ENCODE data around the gene ZNF253. TPM values are rescaled to one million over a fixed set of nuclear protein-coding genes. Genes with fewer than 3 reads are reported as not detected.

ZNF253 gene
- total RNA-seq, 2 experiments from 2014 or later, result 29.9 to 39.1 TPM

DNA sequence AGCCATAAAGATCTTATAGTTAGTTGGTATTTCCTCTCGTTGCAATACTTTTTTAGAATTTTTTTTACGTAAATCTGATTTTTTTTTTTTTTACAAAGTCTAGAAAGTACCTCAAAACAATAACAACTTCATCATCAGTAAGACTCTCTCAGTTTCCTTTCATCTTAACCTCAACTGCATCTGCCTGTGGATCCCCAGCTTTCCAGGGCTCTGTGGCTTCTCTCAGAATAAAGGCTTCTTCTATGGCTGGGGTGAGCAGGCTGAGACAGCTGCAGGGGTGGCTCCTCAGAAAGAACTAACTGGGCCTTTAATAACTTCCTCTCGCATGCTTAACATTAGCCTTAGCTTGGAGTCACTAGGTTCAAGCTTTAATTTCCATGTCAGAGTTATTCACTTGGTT, 48.3 kb upstream of the ZNF253 start:
- Histone ChIP-seq H4K20me1 (ENCODE audit: insufficient read depth, low read length) (no peaks in the 10 kb centered on the region), H3K36me3 (ENCODE audit: insufficient read depth, low read length) (peaks cover 77% of the 10 kb centered on the region), H3K9me2 (ENCODE audit: insufficient read depth, low read length) (no peaks in the 10 kb centered on the region), H2AFZ (ENCODE audit: low read length) (no peak overlapping the region), H3K4me2 (ENCODE audit: low read length) (no peak overlapping the region), H3K4me1 (ENCODE audit: insufficient read depth, low read length, poor library complexity, severe bottlenecking) (peaks cover 4% of the 10 kb centered on the region), H3K27ac (ENCODE audit: low read depth, low read length, poor library complexity, severe bottlenecking) (no peak overlapping the region), H3K9me3 (ENCODE audit: low read length) (peaks cover 39% of the 10 kb centered on the region), H3K4me3 (ENCODE audit: low read depth, low read length, poor library complexity, severe bottlenecking) (no peak overlapping the region), H3K79me2 (ENCODE audit: insufficient read depth, low read depth, low read length) (peaks cover 76% of the 10 kb centered on the region)
- CTCF ChIA-PET (ENCODE audit: unreplicated experiment), result no interaction called here
- POLR2A ChIA-PET, result no interaction called here
- no TSS peak for BruUV-seq (replicated peaks)
- no peak for TF ChIP-seq EZH2phosphoT487 (IDR thresholded peaks at IDR 0.05; ENCODE audit: borderline replicate concordance, low read depth, low read length)
- no peak for TF ChIP-seq CTCF (conservative IDR thresholded peaks at IDR 0.05; ENCODE audit: low read length)
- intact Hi-C loops (cut with micrococcal nuclease; ENCODE audit: unreplicated experiment), result no loop called here
- no peak for DNase-seq (ENCODE audit: low spot score)

DNA sequence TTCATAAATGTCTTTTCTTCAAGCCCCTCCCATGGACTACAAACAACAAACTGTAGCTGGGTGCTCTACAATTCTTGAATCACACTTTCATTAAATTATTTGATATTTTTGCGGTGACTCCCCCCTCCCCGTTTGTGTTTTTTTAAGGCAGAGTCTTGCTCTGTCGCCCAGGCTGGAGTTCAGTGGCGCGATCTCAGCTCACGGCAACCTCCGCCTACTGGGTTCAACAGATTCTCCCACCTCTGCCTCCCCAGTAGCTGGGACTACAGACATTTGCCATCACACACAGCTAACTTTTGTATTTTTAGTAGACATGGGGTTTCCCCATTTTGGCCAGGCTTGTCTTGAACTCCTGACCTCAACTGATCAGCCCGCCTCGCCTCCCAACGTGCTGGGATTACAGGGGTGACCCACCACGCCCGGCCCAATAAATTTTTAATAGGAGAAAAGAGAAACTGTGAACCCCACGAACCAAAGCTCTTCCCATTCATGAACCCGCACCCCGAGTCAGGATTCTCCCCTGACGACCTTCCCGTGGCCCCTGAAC, 44.8 kb upstream of the ZNF253 start:
- peak; percentile 4 for DNase-seq (ENCODE audit: low spot score)
- ChIA-PET CTCF (ENCODE audit: unreplicated experiment) (no interaction called here), POLR2A (interaction anchor here (0.7 to 2.3 kb wide), 9 partner anchors 9 to 84 kb away, joined by 3 to 24 read pairs (median 4); partner anchors contain the start of gene ZNF253)
- Histone ChIP-seq H3K4me1 (ENCODE audit: insufficient read depth, low read length, poor library complexity, severe bottlenecking) (peaks cover 4% of the 10 kb centered on the region), H3K36me3 (ENCODE audit: insufficient read depth, low read length) (peaks cover 43% of the 10 kb centered on the region), H4K20me1 (ENCODE audit: insufficient read depth, low read length) (no peaks in the 10 kb centered on the region), H3K4me3 (ENCODE audit: low read depth, low read length, poor library complexity, severe bottlenecking) (peak overlapping the region; percentile 87), H3K79me2 (ENCODE audit: insufficient read depth, low read depth, low read length) (peaks cover 49% of the 10 kb centered on the region), H2AFZ (ENCODE audit: low read length) (peak overlapping the region; percentile 73; the same call in 1 of the 2 replicates), H3K9me3 (ENCODE audit: low read length) (peaks cover 42% of the 10 kb centered on the region), H3K27ac (ENCODE audit: low read depth, low read length, poor library complexity, severe bottlenecking) (peak overlapping the region; percentile 76), H3K9me2 (ENCODE audit: insufficient read depth, low read length) (no peaks in the 10 kb centered on the region), H3K4me2 (ENCODE audit: low read length) (peak overlapping the region; percentile 78)
- intact Hi-C loops (cut with micrococcal nuclease; ENCODE audit: unreplicated experiment), result loop anchor here (1.0 to 10.0 kb wide), 4 partner anchors 45 to 744 kb away; partner anchors contain the start of genes ZNF101, ZNF737 and ZNF93
- no peak for TF ChIP-seq CTCF (conservative IDR thresholded peaks at IDR 0.05; ENCODE audit: low read length)
- TF ChIP-seq EZH2phosphoT487 (IDR thresholded peaks at IDR 0.05; ENCODE audit: borderline replicate concordance, low read depth, low read length), result no peak
- BruUV-seq (replicated peaks), result no TSS peak

GRCh38 chr19:19821366-19821951, 44.2 kb upstream of the ZNF253 start, which contains the start of gene ZNF506:
Gene ZNF506 (minus strand): TSS chr19:19821750. CDS start chr19:19821603, 147 bp downstream.
- peak within 1 kb of the TSS; percentile 96 for H2AFZ ChIP-seq (ENCODE audit: low read length)
- CTCF ChIA-PET (ENCODE audit: unreplicated experiment), result no interaction called here

More at GRCh38 chr19:19821366-19821951, 44.2 kb upstream of the ZNF253 start, which contains the start of gene ZNF506:
- peak; percentile 99 for DNase-seq (ENCODE audit: low spot score)
- POLR2A ChIA-PET, result interaction anchor here (0.7 to 2.3 kb wide), 14 partner anchors 8 to 153 kb away, joined by 3 to 24 read pairs (median 4); partner anchors contain the start of genes ZNF14 and ZNF253
- Histone ChIP-seq H4K20me1 (ENCODE audit: insufficient read depth, low read length) (no peaks in the 10 kb centered on the region), H3K36me3 (ENCODE audit: insufficient read depth, low read length) (peaks cover 38% of the 10 kb centered on the region), H3K27ac (ENCODE audit: low read depth, low read length, poor library complexity, severe bottlenecking) (peak within 1 kb of the TSS; percentile 76), H3K79me2 (ENCODE audit: insufficient read depth, low read depth, low read length) (peaks cover 45% of the 10 kb centered on the region), H3K4me2 (ENCODE audit: low read length) (peak within 1 kb of the TSS; percentile 78), H3K4me1 (ENCODE audit: insufficient read depth, low read length, poor library complexity, severe bottlenecking) (peaks cover 4% of the 10 kb centered on the region), H3K4me3 (ENCODE audit: low read depth, low read length, poor library complexity, severe bottlenecking) (peak within 1 kb of the TSS; percentile 87), H3K9me3 (ENCODE audit: low read length) (peaks cover 42% of the 10 kb centered on the region), H3K9me2 (ENCODE audit: insufficient read depth, low read length) (no peaks in the 10 kb centered on the region)
- TF ChIP-seq CTCF (conservative IDR thresholded peaks at IDR 0.05; ENCODE audit: low read length), result no peak
- TF ChIP-seq EZH2phosphoT487 (IDR thresholded peaks at IDR 0.05; ENCODE audit: borderline replicate concordance, low read depth, low read length), result no peak
- no TSS peak for BruUV-seq (replicated peaks)
- intact Hi-C loops (cut with micrococcal nuclease; ENCODE audit: unreplicated experiment), result loop anchor here (1.0 to 10.0 kb wide), 4 partner anchors 45 to 743 kb away; partner anchors contain the start of genes ZNF101, ZNF737 and ZNF93
